K562 treated with DMSO at 1 percent for 12 hours (cell line): ENCODE measurements around the gene ZNF672. TPM values are rescaled to one million over a fixed set of nuclear protein-coding genes. Genes with fewer than 3 reads are reported as not detected.

Experiments
- total RNA-seq: library from RNA; unstranded; fragments of 300-600 nt; gene quantifications from 2 replicates; pipeline ENCODE4 v1.2.3, GENCODE V29; 2022; ENCODE audit not compliant: insufficient read depth

The ZNF672 gene
- 53.8 and 75.6 TPM in 2 replicates for total RNA-seq

DNA sequence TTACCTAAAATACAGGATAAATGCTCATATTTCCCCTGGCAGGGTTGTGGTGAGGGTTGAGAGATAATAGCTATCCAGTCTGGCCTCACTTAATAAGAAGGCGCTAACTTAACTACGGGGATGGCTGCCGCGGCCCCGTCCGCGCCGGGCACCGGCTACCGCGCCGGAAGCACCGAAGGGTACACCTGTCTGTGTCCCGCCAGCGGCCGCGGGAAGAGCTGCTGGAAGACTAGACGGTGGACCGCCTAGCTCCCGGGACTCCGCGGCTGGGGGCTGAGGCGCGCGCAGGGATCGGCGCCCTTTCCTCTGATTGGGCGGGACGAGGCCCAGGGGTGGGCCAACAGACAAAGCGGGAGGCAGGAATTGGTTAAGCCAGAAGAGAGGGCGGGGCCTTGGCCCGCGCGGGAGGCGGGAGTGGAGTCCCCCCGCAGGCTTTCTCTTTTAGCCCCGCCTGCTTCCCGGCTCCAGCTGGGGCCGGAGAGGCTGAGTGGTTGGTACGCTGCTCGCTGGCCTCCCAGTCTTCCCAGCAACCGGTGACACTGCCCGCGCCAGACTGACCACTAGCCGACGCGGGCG, at the start of gene ZNF672:
TSS of gene ZNF672 (plus strand) at position 444 of the 576 bp plus-strand sequence. CDS start 9,051 bp downstream, outside the sequence.

DNA sequence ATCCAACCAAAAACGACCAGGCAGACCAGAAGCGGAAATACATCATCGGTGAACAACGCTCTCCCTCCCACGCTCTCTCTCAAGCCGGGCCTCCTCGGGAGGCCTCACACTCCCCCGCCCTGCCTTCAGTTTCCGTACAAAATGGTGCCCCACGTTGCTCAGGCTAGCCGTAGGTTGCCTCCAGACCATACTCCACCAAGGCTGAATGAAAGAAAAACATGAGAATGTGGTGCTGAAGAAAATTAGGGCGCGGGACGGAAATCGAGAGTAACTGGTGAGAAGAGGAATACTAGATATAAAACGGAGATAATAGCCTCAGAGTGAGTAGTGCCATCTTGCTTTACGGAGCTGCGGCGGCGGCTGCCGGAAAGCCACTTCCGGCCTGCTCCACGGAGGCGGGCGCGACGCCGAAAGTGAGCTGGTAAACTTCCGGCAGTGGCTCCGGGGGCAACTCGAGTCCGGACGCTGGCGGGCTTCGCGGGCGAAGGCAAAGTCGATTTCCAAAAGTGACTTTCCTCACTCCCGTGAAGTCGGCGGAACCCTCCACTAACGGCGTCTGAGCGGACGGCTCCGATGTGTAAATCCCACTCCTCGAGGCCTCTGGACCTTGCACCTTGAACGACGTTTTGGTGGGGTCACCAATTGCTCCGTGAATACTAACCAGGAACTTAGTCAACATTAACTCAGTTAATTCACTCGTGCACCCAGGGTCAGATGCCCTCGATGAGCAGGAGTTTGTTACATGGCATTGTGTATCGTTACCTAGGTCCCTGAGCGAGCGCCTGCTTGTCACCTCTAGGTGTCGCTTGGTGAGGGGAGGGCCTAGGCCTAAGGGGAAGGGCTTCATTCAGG, 11.9 kb upstream of the ZNF672 start, which contains the start of gene SH3BP5L:
TSS of gene SH3BP5L (minus strand) at position 7 of the 852 bp plus-strand sequence. CDS start 980 bp downstream, outside the sequence.

GRCh38 chr1:248858891-248859889, 21.2 kb downstream of the ZNF672 start, which contains the start of gene ZNF692:
ZNF692 (minus strand) TSS chr1:248859085; CDS start chr1:248858309, 776 bp downstream.

Other genes starting within 250 kb of the ZNF672 start
- gene OR2T10, start 240.5 kb upstream of the ZNF672 start, total RNA-seq: not detected in 2 replicates
- not detected in 2 replicates for gene OR2T11, start 203.1 kb upstream of the ZNF672 start, total RNA-seq
- gene OR2T35, start 192.9 kb upstream of the ZNF672 start, total RNA-seq: not detected in 2 replicates
- gene OR2T27, start 182.7 kb upstream of the ZNF672 start, total RNA-seq: not detected in 2 replicates
- gene OR14I1, start 135.5 kb upstream of the ZNF672 start, total RNA-seq: not detected in 2 replicates
- gene LYPD8, start 82.5 kb upstream of the ZNF672 start, total RNA-seq: 0.82 and 2.5 TPM in 2 replicates
- 25.6 and 30.2 TPM in 2 replicates for gene SH3BP5L, start 12.3 kb upstream of the ZNF672 start, total RNA-seq
- 31.6 and 43.2 TPM in 2 replicates for gene ZNF692, start 20.9 kb downstream of the ZNF672 start, total RNA-seq
- gene PGBD2, start 68.0 kb downstream of the ZNF672 start, total RNA-seq: 6.7 and 16.3 TPM in 2 replicates